Measurements from ENCODE around the gene NPAS3.

- no peak for TF ChIP-seq POLR2A (IDR thresholded peaks at IDR 0.05)
- no peak for TF ChIP-seq CTCF (IDR thresholded peaks at IDR 0.05)
- TF ChIP-seq POLR2AphosphoS5 (IDR thresholded peaks at IDR 0.05) = no peak
Measured at GRCh38 chr14:33098016-33098415, 159.3 kb downstream of the NPAS3 start.

Measured in breast epithelium (tissue), 3 donors.